Peyer's patch (tissue), 4 donors: ENCODE results near the gene TIMM21. TPM values are rescaled to one million over a fixed set of nuclear protein-coding genes. Genes with fewer than 3 reads are reported as not detected.

ENCODE experiments used
- DNase-seq, 3 donors: peaks; one replicate each; pipeline ENCODE4 v3.0.0-alpha.2; 2017 to 2019
- H3K27ac ChIP-seq, 4 donors: fragments of 200-600 bp; sonication (generic); one replicate each; pipeline ENCODE4 v1.5.1; 2016 to 2019
- H3K27me3 ChIP-seq, 2 donors: fragments of 200-600 bp; sonication (generic); one replicate each; pipeline ENCODE4 v1.5.1; 2019
- H3K36me3 ChIP-seq, 3 donors: fragments of 200-600 bp; sonication (generic); one replicate each; pipeline ENCODE4 v1.5.1; 2016 to 2019
- H3K4me1 ChIP-seq, 4 donors: fragments of 200-600 bp; sonication (generic); one replicate each; pipeline ENCODE4 v1.5.1; 2016 to 2019
- H3K4me3 ChIP-seq, 4 donors: fragments of 200-600 bp; sonication (generic); 1 replicate in 3 of 4; 2 replicates in 1 of 4; pipeline ENCODE4 v1.5.1; 2016 to 2019; ENCODE audit warnings: mild to moderate bottlenecking in 1 of 4
- H3K9me3 ChIP-seq, 4 donors: fragments of 200-600 bp; sonication (generic); one replicate each; pipeline ENCODE4 v1.5.1; 2016 to 2019; ENCODE audit warnings: mild to moderate bottlenecking in 1 of 4
- POLR2A ChIP-seq, 2 donors: fragments of 450-650 bp; IDR thresholded peaks; one replicate each; pipeline ENCODE4 v1.5.1; 2017; ENCODE audit warnings: antibody characterized with exemption in 2 of 2, mild to moderate bottlenecking in 2 of 2, moderate library complexity in 2 of 2
- total RNA-seq, 4 donors: library from RNA; depleted of rRNA; stranded (reverse); fragments of >200 nt; gene quantifications; one replicate each; pipeline ENCODE4 v1.1.0, GENCODE V29; 2016
- TF ChIP-seq, protein P1 (sequence below), 6 experiments: fragments of 450-650 bp in 4 of 6; fragments of 200-600 bp in 2 of 6; sonication (generic) in 1 of 6; IDR thresholded peaks; one replicate each; pipeline ENCODE4 v1.5.1; 2017 to 2019; ENCODE audit warnings: antibody characterized with exemption in 6 of 6, mild to moderate bottlenecking in 3 of 6, moderate library complexity in 1 of 6

Gene TIMM21
- total RNA-seq, 4 donors from 2014 or later: 15.9 to 36.3 (median 22.2) TPM

DNA sequence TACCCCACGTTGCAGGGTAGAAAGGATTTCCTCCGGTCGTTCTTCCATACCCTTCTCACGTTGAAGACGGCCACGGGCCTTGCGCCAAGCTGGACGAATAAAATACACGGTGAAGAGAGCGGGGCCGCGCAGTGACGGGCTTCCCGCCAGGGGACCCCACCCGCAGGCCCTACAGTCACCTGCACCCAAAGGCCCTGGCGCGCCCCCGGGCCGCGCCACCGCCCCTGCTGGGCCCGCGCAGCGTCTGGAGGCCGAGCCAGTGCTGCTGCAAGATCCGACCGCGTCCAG lies 888 bp upstream of the TIMM21 start:
- Histone ChIP-seq H3K27ac (peak overlapping the region; percentile 86 to 96 (median 92)), H3K4me3 (peak overlapping the region; percentile 64 to 79 (median 69)), H3K9me3 (no peaks in the 10 kb centered on the region), H3K27me3 (no peaks in the 10 kb centered on the region), H3K4me1 (peaks cover 0 to 28% (median 4%) of the 10 kb centered on the region in 4 donors), H3K36me3 (no peaks in the 10 kb centered on the region)
- no peak for DNase-seq
- no peak for TF ChIP-seq POLR2A (IDR thresholded peaks at IDR 0.05)
- TF ChIP-seq, protein P1, sequence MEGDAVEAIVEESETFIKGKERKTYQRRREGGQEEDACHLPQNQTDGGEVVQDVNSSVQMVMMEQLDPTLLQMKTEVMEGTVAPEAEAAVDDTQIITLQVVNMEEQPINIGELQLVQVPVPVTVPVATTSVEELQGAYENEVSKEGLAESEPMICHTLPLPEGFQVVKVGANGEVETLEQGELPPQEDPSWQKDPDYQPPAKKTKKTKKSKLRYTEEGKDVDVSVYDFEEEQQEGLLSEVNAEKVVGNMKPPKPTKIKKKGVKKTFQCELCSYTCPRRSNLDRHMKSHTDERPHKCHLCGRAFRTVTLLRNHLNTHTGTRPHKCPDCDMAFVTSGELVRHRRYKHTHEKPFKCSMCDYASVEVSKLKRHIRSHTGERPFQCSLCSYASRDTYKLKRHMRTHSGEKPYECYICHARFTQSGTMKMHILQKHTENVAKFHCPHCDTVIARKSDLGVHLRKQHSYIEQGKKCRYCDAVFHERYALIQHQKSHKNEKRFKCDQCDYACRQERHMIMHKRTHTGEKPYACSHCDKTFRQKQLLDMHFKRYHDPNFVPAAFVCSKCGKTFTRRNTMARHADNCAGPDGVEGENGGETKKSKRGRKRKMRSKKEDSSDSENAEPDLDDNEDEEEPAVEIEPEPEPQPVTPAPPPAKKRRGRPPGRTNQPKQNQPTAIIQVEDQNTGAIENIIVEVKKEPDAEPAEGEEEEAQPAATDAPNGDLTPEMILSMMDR (IDR thresholded peaks at IDR 0.05): peak in 2 of 6 experiments; percentile 1 to 11

DNA sequence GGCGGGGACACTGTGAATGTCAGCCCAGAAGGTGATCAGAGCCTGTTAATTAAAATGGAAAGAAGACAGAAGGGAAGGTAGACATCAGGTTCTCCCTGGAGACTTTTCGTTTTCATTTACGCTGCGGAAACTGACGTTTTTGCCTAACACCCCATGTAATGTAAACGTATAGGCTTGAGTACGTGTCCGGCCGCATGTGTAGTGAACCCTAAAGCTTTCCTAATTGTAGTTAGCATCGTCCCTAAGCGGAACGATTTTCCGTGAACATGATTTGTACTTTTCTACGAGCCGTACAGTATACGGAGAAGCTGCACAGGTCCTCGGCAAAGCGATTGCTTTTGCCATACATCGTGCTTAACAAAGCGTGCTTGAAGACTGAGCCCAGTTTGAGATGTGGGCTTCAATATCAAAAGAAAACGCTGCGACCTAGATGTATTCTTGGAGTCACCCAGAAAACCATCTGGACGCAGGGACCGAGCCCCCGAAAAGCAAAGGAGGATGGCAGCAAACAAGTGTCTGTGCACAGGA lies 284 bp downstream of the TIMM21 start:
- Histone ChIP-seq H3K4me1 (peaks cover 0 to 28% (median 4%) of the 10 kb centered on the region in 4 donors), H3K27ac (peak overlapping the region; percentile 62 to 96 (median 90)), H3K36me3 (no peaks in the 10 kb centered on the region), H3K9me3 (no peaks in the 10 kb centered on the region), H3K27me3 (no peaks in the 10 kb centered on the region), H3K4me3 (peak overlapping the region; percentile 64 to 79 (median 69))
- no peak for DNase-seq
- no peak for TF ChIP-seq POLR2A (IDR thresholded peaks at IDR 0.05)
- TF ChIP-seq, protein P1 (IDR thresholded peaks at IDR 0.05): no peak

GRCh38 chr18:74149878-74150277 lies 1.6 kb downstream of the TIMM21 start:
- peaks cover 0 to 28% (median 4%) of the 10 kb centered on the region in 4 donors for H3K4me1 ChIP-seq

DNA sequence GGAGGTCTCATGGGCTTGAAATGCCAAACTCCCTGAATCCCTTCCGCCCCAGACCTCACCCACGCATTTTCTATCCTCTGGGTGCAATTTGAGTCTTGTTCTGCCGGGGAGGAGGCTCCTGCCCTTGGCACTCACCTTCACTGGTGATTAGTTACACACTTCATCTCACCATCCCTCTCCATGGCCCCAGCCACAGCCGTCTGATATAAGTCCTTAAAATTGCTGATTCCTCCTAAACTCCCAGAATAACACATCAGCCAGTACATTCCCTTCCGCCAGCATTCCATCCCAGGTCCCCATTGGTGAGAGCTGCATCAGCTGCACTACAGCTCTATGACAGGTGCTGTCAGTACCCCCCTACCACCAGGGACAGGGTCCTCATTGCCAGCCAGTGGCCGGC lies 3.9 kb downstream of the TIMM21 start:
- no peak for DNase-seq
- H3K4me1 ChIP-seq: peaks cover 0 to 23% (median 2%) of the 10 kb centered on the region in 4 donors
- no peak overlapping the region for H3K4me3 ChIP-seq
- H3K27me3 ChIP-seq: no peaks in the 10 kb centered on the region
- peaks cover 0 to 33% (median 0%) of the 10 kb centered on the region in 3 donors for H3K36me3 ChIP-seq
- no peaks in the 10 kb centered on the region for H3K9me3 ChIP-seq
- TF ChIP-seq, protein P1 (IDR thresholded peaks at IDR 0.05): no peak
- no peak for TF ChIP-seq POLR2A (IDR thresholded peaks at IDR 0.05)
- H3K27ac ChIP-seq: no peak overlapping the region

More at GRCh38 chr18:74149878-74150277, 1.6 kb downstream of the TIMM21 start:
- H3K36me3 ChIP-seq: peaks cover 0 to 12% (median 0%) of the 10 kb centered on the region in 3 donors
- H3K27me3 ChIP-seq: no peaks in the 10 kb centered on the region
- peak overlapping the region in 1 of 4 donors; percentile 6 for H3K4me3 ChIP-seq
- no peaks in the 10 kb centered on the region for H3K9me3 ChIP-seq
- DNase-seq: no peak
- no peak overlapping the region for H3K27ac ChIP-seq
- TF ChIP-seq, protein P1 (IDR thresholded peaks at IDR 0.05): no peak
- no peak for TF ChIP-seq POLR2A (IDR thresholded peaks at IDR 0.05)

- Histone ChIP-seq H3K27me3 (no peaks in the 10 kb centered on the region), H3K27ac (no peak overlapping the region), H3K4me3 (no peak overlapping the region), H3K4me1 (peaks cover 0 to 22% (median 2%) of the 10 kb centered on the region in 4 donors), H3K36me3 (peaks cover 0 to 39% (median 0%) of the 10 kb centered on the region in 3 donors), H3K9me3 (no peaks in the 10 kb centered on the region)
- no peak for DNase-seq
- TF ChIP-seq, protein P1 (IDR thresholded peaks at IDR 0.05): no peak
- no peak for TF ChIP-seq POLR2A (IDR thresholded peaks at IDR 0.05)
These were observed 4.5 kb downstream of the TIMM21 start for GRCh38 chr18:74152857-74153256.
